NCI-H69 (cell line): ENCODE measurements around the gene KIF3B.
A peak's percentile ranks its signal among the peaks of the same experiment; 100 is the strongest.
"Not testable (repeated sequence)": the region's sequence is repeated elsewhere in the genome, so short reads cannot be mapped to it uniquely, and the experiment has no call there.

Experiments used
- DNase-seq: peaks from one replicate; lab custom pipeline; 2025; lab: John Stamatoyannopoulos, UW

KIF3B gene

GRCh38 chr20:32277361-32278198 is at the start of gene KIF3B:
KIF3B (plus strand) TSS chr20:32277651; CDS start chr20:32309778, 32,127 bp downstream.
- DNase-seq, result peak; percentile 98

GRCh38 chr20:32227744-32228688 is 49.4 kb upstream of the KIF3B start:
- DNase-seq, result no peak

- DNase-seq, result no peak
These were observed 48.2 kb upstream of the KIF3B start for GRCh38 chr20:32229251-32229747.

- no peak for DNase-seq
These were observed 46.7 kb upstream of the KIF3B start for GRCh38 chr20:32230707-32231106.

- no peak for DNase-seq
These were observed 46.2 kb upstream of the KIF3B start for GRCh38 chr20:32231245-32231644.

- DNase-seq, result no peak
These were observed 45.6 kb upstream of the KIF3B start for GRCh38 chr20:32231847-32232246.

- no peak for DNase-seq
These were observed 45.0 kb upstream of the KIF3B start for GRCh38 chr20:32232326-32232886.

- DNase-seq, result no peak
These were observed 44.2 kb upstream of the KIF3B start for GRCh38 chr20:32233286-32233685.

- no peak for DNase-seq
These were observed 43.2 kb upstream of the KIF3B start for GRCh38 chr20:32234135-32234808.

GRCh38 chr20:32235331-32236047 is 42.0 kb upstream of the KIF3B start:
- DNase-seq, result peak; percentile 25

GRCh38 chr20:32236048-32236533 is 41.4 kb upstream of the KIF3B start:
- peak; percentile 70 for DNase-seq

- DNase-seq, result peak; percentile 98
These were observed 40.6 kb upstream of the KIF3B start for GRCh38 chr20:32236819-32237218.

GRCh38 chr20:32237419-32237818 is 40.0 kb upstream of the KIF3B start:
- peak; percentile 56 for DNase-seq

- DNase-seq, result no peak
These were observed 38.7 kb upstream of the KIF3B start for GRCh38 chr20:32238483-32239425.

- peak; percentile 76 for DNase-seq
These were observed 37.2 kb upstream of the KIF3B start for GRCh38 chr20:32240205-32240604.

- DNase-seq, result peak; percentile 39
These were observed 35.6 kb upstream of the KIF3B start for GRCh38 chr20:32241807-32242206.

GRCh38 chr20:32244150-32244823 is 33.2 kb upstream of the KIF3B start:
- peak; percentile 44 for DNase-seq

GRCh38 chr20:32244959-32245358 is 32.5 kb upstream of the KIF3B start:
- DNase-seq, result no peak

GRCh38 chr20:32246208-32246607 is 31.2 kb upstream of the KIF3B start:
- not testable (repeated sequence) for DNase-seq
